HEK293 (cell line): ENCODE data around the gene MUC12.

ENCODE experiments used
- KLF9 ChIP-seq: fragments of 450-650 bp; formaldehyde crosslinking; IDR thresholded peaks from 2 replicates; pipeline ENCODE4 v1.5.1; 2016; ENCODE audit warnings: missing biosample characterization, missing genetic modification characterization, low read depth
- MYNN ChIP-seq: fragments of 450-650 bp; formaldehyde crosslinking; IDR thresholded peaks from 2 replicates; pipeline ENCODE4 v1.5.1; 2016; ENCODE audit warnings: missing biosample characterization, missing genetic modification characterization, borderline replicate concordance
- REPIN1 ChIP-seq: fragments of 450-650 bp; formaldehyde crosslinking; IDR thresholded peaks from 2 replicates; pipeline ENCODE4 v1.5.1; 2017; ENCODE audit warnings: missing biosample characterization, missing genetic modification characterization, low read depth
- ZFP3 ChIP-seq: fragments of 450-650 bp; formaldehyde crosslinking; IDR thresholded peaks from 2 replicates; pipeline ENCODE4 v1.5.1; 2016; ENCODE audit warnings: low read depth, missing biosample characterization, missing genetic modification characterization
- ZFP37 ChIP-seq: fragments of 450-650 bp; formaldehyde crosslinking; IDR thresholded peaks from 2 replicates; pipeline ENCODE4 v1.5.1; 2016; ENCODE audit warnings: missing biosample characterization, missing genetic modification characterization
- ZNF121 ChIP-seq: fragments of 450-650 bp; formaldehyde crosslinking; IDR thresholded peaks from 2 replicates; pipeline ENCODE4 v1.5.1; 2016; ENCODE audit warnings: missing biosample characterization, missing genetic modification characterization
- ZNF324 ChIP-seq: fragments of 450-650 bp; formaldehyde crosslinking; IDR thresholded peaks from 2 replicates; pipeline ENCODE4 v1.5.1; 2016; ENCODE audit warnings: missing biosample characterization, missing genetic modification characterization
- ZNF341 ChIP-seq: fragments of 450-650 bp; formaldehyde crosslinking; IDR thresholded peaks from 2 replicates; pipeline ENCODE4; 2016; ENCODE audit warnings: low read depth, missing biosample characterization, missing genetic modification characterization
- ZNF416 ChIP-seq: fragments of 450-650 bp; formaldehyde crosslinking; IDR thresholded peaks from 2 replicates; pipeline ENCODE4 v1.5.1; 2016; ENCODE audit warnings: missing biosample characterization, missing genetic modification characterization
- ZNF423 ChIP-seq: fragments of 450-650 bp; formaldehyde crosslinking; IDR thresholded peaks from 2 replicates; pipeline ENCODE4 v1.5.1; 2016; ENCODE audit warnings: missing biosample characterization, missing genetic modification characterization
- ZNF549 ChIP-seq: fragments of 450-650 bp; IDR thresholded peaks from 2 replicates; pipeline ENCODE4 v1.5.1; 2018; ENCODE audit warnings: missing biosample characterization, missing genetic modification characterization, mild to moderate bottlenecking, inconsistent platforms, moderate library complexity
- ZNF629 ChIP-seq: fragments of 450-650 bp; formaldehyde crosslinking; IDR thresholded peaks from 2 replicates; pipeline ENCODE4 v1.5.1; 2017; ENCODE audit warnings: missing biosample characterization, missing genetic modification characterization
- ZNF658 ChIP-seq: fragments of 450-650 bp; formaldehyde crosslinking; IDR thresholded peaks from 2 replicates; pipeline ENCODE4; 2016; ENCODE audit warnings: missing biosample characterization, missing genetic modification characterization
- TF ChIP-seq, protein P1 (sequence below): fragments of 450-650 bp; formaldehyde crosslinking; IDR thresholded peaks from 2 replicates; pipeline ENCODE4 v1.5.1; 2016; ENCODE audit warnings: missing biosample characterization, missing genetic modification characterization

DNA sequence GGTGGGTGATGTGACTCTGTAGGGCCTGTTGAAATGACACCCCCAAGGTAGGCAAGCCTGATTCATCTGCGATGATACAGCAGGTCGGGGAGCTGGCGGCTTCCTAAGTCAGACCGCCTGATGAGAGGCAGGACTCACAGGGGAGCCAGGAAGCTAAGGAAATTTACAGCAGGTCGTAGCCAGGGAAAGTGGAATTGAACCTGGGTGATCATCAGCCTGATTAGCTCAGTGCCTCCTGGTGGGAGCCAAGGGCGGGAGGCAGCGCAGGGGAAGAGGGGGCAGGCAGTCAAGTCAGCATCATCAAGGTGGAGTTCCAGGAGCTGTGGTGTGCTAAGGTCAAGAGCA lies 97.4 kb downstream of the MUC12 start:
- TF ChIP-seq, protein P1, sequence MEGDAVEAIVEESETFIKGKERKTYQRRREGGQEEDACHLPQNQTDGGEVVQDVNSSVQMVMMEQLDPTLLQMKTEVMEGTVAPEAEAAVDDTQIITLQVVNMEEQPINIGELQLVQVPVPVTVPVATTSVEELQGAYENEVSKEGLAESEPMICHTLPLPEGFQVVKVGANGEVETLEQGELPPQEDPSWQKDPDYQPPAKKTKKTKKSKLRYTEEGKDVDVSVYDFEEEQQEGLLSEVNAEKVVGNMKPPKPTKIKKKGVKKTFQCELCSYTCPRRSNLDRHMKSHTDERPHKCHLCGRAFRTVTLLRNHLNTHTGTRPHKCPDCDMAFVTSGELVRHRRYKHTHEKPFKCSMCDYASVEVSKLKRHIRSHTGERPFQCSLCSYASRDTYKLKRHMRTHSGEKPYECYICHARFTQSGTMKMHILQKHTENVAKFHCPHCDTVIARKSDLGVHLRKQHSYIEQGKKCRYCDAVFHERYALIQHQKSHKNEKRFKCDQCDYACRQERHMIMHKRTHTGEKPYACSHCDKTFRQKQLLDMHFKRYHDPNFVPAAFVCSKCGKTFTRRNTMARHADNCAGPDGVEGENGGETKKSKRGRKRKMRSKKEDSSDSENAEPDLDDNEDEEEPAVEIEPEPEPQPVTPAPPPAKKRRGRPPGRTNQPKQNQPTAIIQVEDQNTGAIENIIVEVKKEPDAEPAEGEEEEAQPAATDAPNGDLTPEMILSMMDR (tag by site-specific recombination), result no peak
- no peak for TF ChIP-seq ZNF341 (tag by site-specific recombination)
- no peak for TF ChIP-seq MYNN
- no peak for TF ChIP-seq ZNF658
- no peak for TF ChIP-seq ZFP37 (tag by site-specific recombination)
- TF ChIP-seq ZFP3, result no peak
- peak; percentile 62; the same call in 1 of the 2 replicates for TF ChIP-seq ZNF423 (tag by site-specific recombination)
- no peak for TF ChIP-seq ZNF324 (tag by site-specific recombination)
- no peak for TF ChIP-seq KLF9
- TF ChIP-seq ZNF121, result no peak
- TF ChIP-seq ZNF629 (tag by site-specific recombination), result no peak
- no peak for TF ChIP-seq ZNF416 (tag by site-specific recombination)
- TF ChIP-seq ZNF549 (tag by site-specific recombination), result no peak
- no peak for TF ChIP-seq REPIN1 (tag by site-specific recombination)
